HL-60 (cell line): ENCODE results near the gene PLCB1.

Experiments used
- GABPA ChIP-seq: IDR thresholded peaks from 2 replicates; pipeline ENCODE4 v1.6.1; 2012; ENCODE audit warnings: low read depth
- POLR2AphosphoS5 ChIP-seq: IDR thresholded peaks from 2 replicates; pipeline ENCODE4 v1.6.1; 2012; ENCODE audit warnings: low read depth
- TF ChIP-seq, protein P1 (sequence below): IDR thresholded peaks from one replicate; pipeline ENCODE4 v1.5.1; 2011; ENCODE audit warnings: low read length, control low read depth, inconsistent platforms; ENCODE audit not compliant: insufficient read depth
- TF ChIP-seq, protein P2 (sequence below): IDR thresholded peaks from 2 replicates; pipeline ENCODE4 v1.6.1; 2012; ENCODE audit warnings: low read depth; ENCODE audit not compliant: insufficient replicate concordance

DNA sequence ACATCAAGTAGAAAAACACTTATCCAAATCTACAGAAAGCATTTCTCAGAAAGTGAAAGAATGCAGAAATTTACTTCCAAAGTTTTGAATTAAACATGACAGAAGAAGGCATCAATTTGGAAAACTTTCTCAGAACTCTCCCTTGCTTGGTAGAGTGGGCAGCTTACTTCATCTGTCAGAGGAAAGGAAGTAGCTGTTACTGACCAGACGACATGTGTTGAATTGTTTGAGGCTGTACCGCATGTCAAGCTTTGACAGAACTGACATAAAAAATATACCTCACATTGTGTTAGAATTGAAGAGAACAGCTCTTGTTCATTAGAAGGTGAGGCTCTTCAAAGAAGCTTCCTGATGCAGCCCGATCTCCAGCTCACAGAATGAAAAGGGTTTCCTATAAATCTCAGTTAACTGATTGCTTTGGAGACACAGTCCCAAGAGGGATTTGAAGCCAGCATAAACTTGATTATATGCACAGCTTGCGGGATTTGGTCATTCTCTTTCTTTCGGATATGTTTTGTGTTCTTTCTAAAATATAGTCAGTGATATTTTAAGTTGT lies 190.7 kb downstream of the PLCB1 start:
- TF ChIP-seq, protein P1, sequence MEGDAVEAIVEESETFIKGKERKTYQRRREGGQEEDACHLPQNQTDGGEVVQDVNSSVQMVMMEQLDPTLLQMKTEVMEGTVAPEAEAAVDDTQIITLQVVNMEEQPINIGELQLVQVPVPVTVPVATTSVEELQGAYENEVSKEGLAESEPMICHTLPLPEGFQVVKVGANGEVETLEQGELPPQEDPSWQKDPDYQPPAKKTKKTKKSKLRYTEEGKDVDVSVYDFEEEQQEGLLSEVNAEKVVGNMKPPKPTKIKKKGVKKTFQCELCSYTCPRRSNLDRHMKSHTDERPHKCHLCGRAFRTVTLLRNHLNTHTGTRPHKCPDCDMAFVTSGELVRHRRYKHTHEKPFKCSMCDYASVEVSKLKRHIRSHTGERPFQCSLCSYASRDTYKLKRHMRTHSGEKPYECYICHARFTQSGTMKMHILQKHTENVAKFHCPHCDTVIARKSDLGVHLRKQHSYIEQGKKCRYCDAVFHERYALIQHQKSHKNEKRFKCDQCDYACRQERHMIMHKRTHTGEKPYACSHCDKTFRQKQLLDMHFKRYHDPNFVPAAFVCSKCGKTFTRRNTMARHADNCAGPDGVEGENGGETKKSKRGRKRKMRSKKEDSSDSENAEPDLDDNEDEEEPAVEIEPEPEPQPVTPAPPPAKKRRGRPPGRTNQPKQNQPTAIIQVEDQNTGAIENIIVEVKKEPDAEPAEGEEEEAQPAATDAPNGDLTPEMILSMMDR = no peak
- TF ChIP-seq POLR2AphosphoS5 (no peak), GABPA (no peak)
- TF ChIP-seq, protein P2, sequence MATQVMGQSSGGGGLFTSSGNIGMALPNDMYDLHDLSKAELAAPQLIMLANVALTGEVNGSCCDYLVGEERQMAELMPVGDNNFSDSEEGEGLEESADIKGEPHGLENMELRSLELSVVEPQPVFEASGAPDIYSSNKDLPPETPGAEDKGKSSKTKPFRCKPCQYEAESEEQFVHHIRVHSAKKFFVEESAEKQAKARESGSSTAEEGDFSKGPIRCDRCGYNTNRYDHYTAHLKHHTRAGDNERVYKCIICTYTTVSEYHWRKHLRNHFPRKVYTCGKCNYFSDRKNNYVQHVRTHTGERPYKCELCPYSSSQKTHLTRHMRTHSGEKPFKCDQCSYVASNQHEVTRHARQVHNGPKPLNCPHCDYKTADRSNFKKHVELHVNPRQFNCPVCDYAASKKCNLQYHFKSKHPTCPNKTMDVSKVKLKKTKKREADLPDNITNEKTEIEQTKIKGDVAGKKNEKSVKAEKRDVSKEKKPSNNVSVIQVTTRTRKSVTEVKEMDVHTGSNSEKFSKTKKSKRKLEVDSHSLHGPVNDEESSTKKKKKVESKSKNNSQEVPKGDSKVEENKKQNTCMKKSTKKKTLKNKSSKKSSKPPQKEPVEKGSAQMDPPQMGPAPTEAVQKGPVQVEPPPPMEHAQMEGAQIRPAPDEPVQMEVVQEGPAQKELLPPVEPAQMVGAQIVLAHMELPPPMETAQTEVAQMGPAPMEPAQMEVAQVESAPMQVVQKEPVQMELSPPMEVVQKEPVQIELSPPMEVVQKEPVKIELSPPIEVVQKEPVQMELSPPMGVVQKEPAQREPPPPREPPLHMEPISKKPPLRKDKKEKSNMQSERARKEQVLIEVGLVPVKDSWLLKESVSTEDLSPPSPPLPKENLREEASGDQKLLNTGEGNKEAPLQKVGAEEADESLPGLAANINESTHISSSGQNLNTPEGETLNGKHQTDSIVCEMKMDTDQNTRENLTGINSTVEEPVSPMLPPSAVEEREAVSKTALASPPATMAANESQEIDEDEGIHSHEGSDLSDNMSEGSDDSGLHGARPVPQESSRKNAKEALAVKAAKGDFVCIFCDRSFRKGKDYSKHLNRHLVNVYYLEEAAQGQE = no peak
